HCT116 (cell line): ENCODE data around the gene MYZAP. TPM values are rescaled to one million over a fixed set of nuclear protein-coding genes. Genes with fewer than 3 reads are reported as not detected.

ENCODE experiments used
- ATAC-seq: fragments of 200-7000 bp; cut with Tn5 transposase; 2 replicates; pipeline ENCODE4 v1.9.1; 2020; ENCODE audit warnings: mild to moderate bottlenecking, moderate library complexity
- BruUV-seq: library from RNA; stranded (reverse); fragments of 400-500 nt; replicated peaks from 2 replicates; lab custom pipeline; 2021; lab: Mats Ljungman, UMichigan
- CTCF ChIA-PET: fragments of 300-600 bp; sonication (Branson Sonifier 250); formaldehyde crosslinking; loops from one replicate; lab custom pipeline; 2021; ENCODE audit warnings: antibody characterized with exemption; lab: Charles Lee
- POLR2A ChIA-PET: fragments of 300-600, 350-600 bp; sonication (Branson Sonifier 250); formaldehyde crosslinking; loops from one replicate; lab custom pipeline; 2021; ENCODE audit warnings: antibody characterized with exemption; lab: Charles Lee
- RAD21 ChIA-PET, 2 experiments: fragments of 300-600 bp; sonication (Branson Sonifier 250); formaldehyde crosslinking; loops; one replicate each; lab custom pipeline; 2023; ENCODE audit warnings: low total read pairs in 2 of 2; ENCODE audit not compliant: uncharacterized antibody in 2 of 2, unreplicated experiment in 2 of 2, low non-redundant PET in 1 of 2; lab: Charles Lee
- DNase-seq: peaks from one replicate; pipeline ENCODE4 v3.0.0-alpha.2; 2010; ENCODE audit warnings: low read depth, low spot score
- H2AFZ ChIP-seq: fragments of 200-600 bp; shearing (Covaris generic), sonication (generic); 2 replicates; pipeline ENCODE4 v1.6.1; 2017; ENCODE audit warnings: low read depth, mixed run types, mixed read lengths, antibody characterized with exemption, low read length; ENCODE audit not compliant: poor library complexity, severe bottlenecking
- H3K27ac ChIP-seq: 2 replicates; pipeline ENCODE4 v1.5.1; 2012; ENCODE audit warnings: low read depth, low read length
- H3K27me3 ChIP-seq: fragments of 200-600 bp; sonication (generic); 2 replicates; pipeline ENCODE4 v1.6.1; 2016; ENCODE audit warnings: mixed run types, low read length, mixed read lengths; ENCODE audit not compliant: insufficient read depth
- H3K36me3 ChIP-seq, 2 experiments: fragments of 200-500 bp in 1 of 2; fragments of 200-600 bp in 1 of 2; sonication (Bioruptor generic) in 1 of 2; sonication (generic) in 1 of 2; 2 replicates each; pipeline versions ENCODE4 v1.5.1 to v1.6.1; 2014 to 2016; ENCODE audit warnings: low read length in 2 of 2, inconsistent platforms in 1 of 2, mixed read lengths in 1 of 2, mixed run types in 1 of 2; ENCODE audit not compliant: insufficient read depth in 2 of 2, control insufficient read depth in 1 of 2
- H3K4me1 ChIP-seq, 2 experiments: fragments of 200-600 bp in 1 of 2; sonication (generic) in 1 of 2; 2 replicates each; pipeline versions ENCODE4 v1.5.1 to v1.6.1; 2012 to 2017; ENCODE audit warnings: low read length in 2 of 2, inconsistent platforms in 1 of 2, mild to moderate bottlenecking in 1 of 2, mixed read lengths in 1 of 2, mixed run types in 1 of 2, moderate library complexity in 1 of 2; ENCODE audit not compliant: insufficient read depth in 2 of 2, control insufficient read depth in 1 of 2
- H3K4me2 ChIP-seq: fragments of 200-600 bp; sonication (generic); 2 replicates; pipeline ENCODE4 v1.6.1; 2017; ENCODE audit warnings: mixed run types, low read length, mixed read lengths
- H3K4me3 ChIP-seq, 2 experiments: fragments of 200-600 bp in 1 of 2; sonication (generic) in 1 of 2; replicated peaks in 1 of 2; 2 replicates each; pipeline ENCODE4 v1.5.1; 2011 to 2016; ENCODE audit warnings: low read length in 2 of 2, control low read depth in 1 of 2, low read depth in 1 of 2, mild to moderate bottlenecking in 1 of 2, mixed read lengths in 1 of 2, mixed run types in 1 of 2
- H3K79me2 ChIP-seq: fragments of 200-600 bp; sonication (generic); 2 replicates; pipeline ENCODE4 v1.6.1; 2017; ENCODE audit warnings: mild to moderate bottlenecking, mixed run types, low read length, moderate library complexity, mixed read lengths; ENCODE audit not compliant: insufficient read depth
- H3K9ac ChIP-seq: fragments of 200-600 bp; sonication (generic); 2 replicates; pipeline ENCODE4 v1.6.1; 2016; ENCODE audit warnings: low read length, mixed read lengths
- H3K9me2 ChIP-seq: fragments of 200-600 bp; sonication (generic), shearing (Covaris generic); 2 replicates; pipeline ENCODE4 v1.6.1; 2017; ENCODE audit warnings: mixed run types, mild to moderate bottlenecking, moderate library complexity; ENCODE audit not compliant: insufficient read depth
- H3K9me3 ChIP-seq, 2 experiments: fragments of 200-500 bp in 1 of 2; fragments of 200-600 bp in 1 of 2; sonication (Bioruptor generic) in 1 of 2; sonication (generic) in 1 of 2; 2 replicates each; pipeline ENCODE4 v1.6.1; 2014 to 2017; ENCODE audit warnings: low read length in 2 of 2, mixed read lengths in 2 of 2, inconsistent platforms in 1 of 2, low read depth in 1 of 2, mild to moderate bottlenecking in 1 of 2, mixed run types in 1 of 2, moderate library complexity in 1 of 2; ENCODE audit not compliant: control insufficient read depth in 1 of 2, insufficient read depth in 1 of 2
- H4K20me1 ChIP-seq: fragments of 200-600 bp; sonication (generic), shearing (Covaris generic); 2 replicates; pipeline ENCODE4 v1.6.1; 2017; ENCODE audit warnings: mixed run types, mild to moderate bottlenecking, moderate library complexity; ENCODE audit not compliant: insufficient read depth
- ATF3 ChIP-seq: IDR thresholded peaks from 2 replicates; pipeline ENCODE4 v1.6.1; 2012
- CBX3 ChIP-seq: IDR thresholded peaks from 2 replicates; pipeline ENCODE4 v1.6.1; 2012; ENCODE audit warnings: low read depth
- CTCF ChIP-seq, 3 experiments: fragments of 200-600 bp in 1 of 3; sonication (generic) in 1 of 3; IDR thresholded peaks in 2 of 3; conservative IDR thresholded peaks in 1 of 3; 2 replicates each; pipeline ENCODE4 v1.5.1; 2012 to 2017; ENCODE audit warnings: low read depth in 2 of 3, low read length in 2 of 3, antibody characterized with exemption in 1 of 3, borderline replicate concordance in 1 of 3, control low read depth in 1 of 3, mild to moderate bottlenecking in 1 of 3, mixed read lengths in 1 of 3, mixed run types in 1 of 3, moderate library complexity in 1 of 3; ENCODE audit not compliant: insufficient read depth in 1 of 3
- EGR1 ChIP-seq: IDR thresholded peaks from 2 replicates; pipeline ENCODE4 v1.6.1; 2012; ENCODE audit warnings: low read depth
- ELF1 ChIP-seq: IDR thresholded peaks from 2 replicates; pipeline ENCODE4 v1.6.1; 2012; ENCODE audit warnings: low read depth, borderline replicate concordance
- FOSL1 ChIP-seq: IDR thresholded peaks from 2 replicates; pipeline ENCODE4 v1.6.1; 2012; ENCODE audit warnings: low read depth
- JUND ChIP-seq: IDR thresholded peaks from 2 replicates; pipeline ENCODE4 v1.6.1; 2012
- MAX ChIP-seq: IDR thresholded peaks from 2 replicates; pipeline ENCODE4 v1.6.1; 2012
- POLR2AphosphoS5 ChIP-seq: IDR thresholded peaks from 2 replicates; pipeline ENCODE4 v1.6.1; 2011; ENCODE audit warnings: mild to moderate bottlenecking, low read depth, low read length, moderate library complexity
- RAD21 ChIP-seq: IDR thresholded peaks from 2 replicates; pipeline ENCODE4 v1.6.1; 2012; ENCODE audit warnings: low read depth, mild to moderate bottlenecking
- REST ChIP-seq: IDR thresholded peaks from 2 replicates; pipeline ENCODE4 v1.6.1; 2012; ENCODE audit warnings: low read depth
- SIN3A ChIP-seq: IDR thresholded peaks from 2 replicates; pipeline ENCODE4 v1.6.1; 2012; ENCODE audit warnings: low read depth
- SP1 ChIP-seq: IDR thresholded peaks from 2 replicates; pipeline ENCODE4 v1.6.1; 2012; ENCODE audit warnings: low read depth
- TCF7L2 ChIP-seq: IDR thresholded peaks from 2 replicates; pipeline ENCODE4 v1.7.0; 2011; ENCODE audit warnings: borderline replicate concordance, inconsistent platforms; ENCODE audit not compliant: insufficient read depth, insufficient read length; ENCODE audit errors: extremely low read depth
- YY1 ChIP-seq: IDR thresholded peaks from 2 replicates; pipeline ENCODE4 v1.6.1; 2011; ENCODE audit warnings: low read length, low read depth, moderate library complexity, mild to moderate bottlenecking; ENCODE audit not compliant: insufficient replicate concordance; ENCODE audit errors: extremely low read depth
- ZBTB33 ChIP-seq: IDR thresholded peaks from 2 replicates; pipeline ENCODE4 v1.6.1; 2011; ENCODE audit warnings: mild to moderate bottlenecking, low read length, moderate library complexity; ENCODE audit not compliant: insufficient replicate concordance; ENCODE audit errors: extremely low read depth
- intact Hi-C: fragments of 100-400 bp; cut with micrococcal nuclease; formaldehyde crosslinking; loops from 2 replicates; pipeline ENCODE4 v1.10.0; 2022
- total RNA-seq: library from RNA; stranded (reverse); gene quantifications from one replicate; pipeline ENCODE4 v1.2.1, GENCODE V29; 2021; ENCODE audit not compliant: unreplicated experiment

MYZAP gene
- total RNA-seq, 1 experiment from 2014 or later, result 5.8 TPM

- BruUV-seq, result no TSS peak
- Histone ChIP-seq H3K27me3 (no peaks in the 10 kb centered on the region), H3K4me2 (no peak overlapping the region), H3K4me1 (peaks cover 0 to 2% of the 10 kb centered on the region in 2 experiments; a peak in 1 of 4 replicates), H4K20me1 (no peaks in the 10 kb centered on the region), H3K27ac (no peak overlapping the region), H3K79me2 (no peaks in the 10 kb centered on the region), H3K36me3 (no peaks in the 10 kb centered on the region), H3K9ac (no peak overlapping the region), H3K9me2 (no peaks in the 10 kb centered on the region), H3K4me3 (no peak overlapping the region), H2AFZ (no peak overlapping the region), H3K9me3 (no peaks in the 10 kb centered on the region)
- CTCF ChIA-PET, result no interaction called here
- TF ChIP-seq TCF7L2, result no peak
- TF ChIP-seq CTCF (IDR thresholded peaks at IDR 0.05 in 2 of 3, conservative IDR thresholded peaks at IDR 0.05 in 1 of 3; ENCODE audit: borderline replicate concordance in 1 of 3, insufficient read depth in 1 of 3, low read depth in 2 of 3, low read length in 2 of 3), result no peak
- no peak for TF ChIP-seq YY1
- no peak for TF ChIP-seq ELF1
- TF ChIP-seq EGR1, result no peak
- TF ChIP-seq FOSL1, result no peak
- TF ChIP-seq REST, result no peak
- no peak for TF ChIP-seq MAX
- no peak for TF ChIP-seq POLR2AphosphoS5
- TF ChIP-seq ATF3, result no peak
- no peak for TF ChIP-seq CBX3
- TF ChIP-seq ZBTB33, result no peak
- TF ChIP-seq SP1, result no peak
- no peak for TF ChIP-seq RAD21
- no peak for TF ChIP-seq SIN3A
- TF ChIP-seq JUND, result no peak
- DNase-seq (no peak), ATAC-seq (no peak)
- POLR2A ChIA-PET, result no interaction called here
- RAD21 ChIA-PET, result no interaction called here
- intact Hi-C loops, result no loop called here
These were observed 99.4 kb downstream of the MYZAP start for GRCh38 chr15:57691082-57691481.
